Measurements from ENCODE around the gene BMAL2.

The BMAL2 gene

DNA sequence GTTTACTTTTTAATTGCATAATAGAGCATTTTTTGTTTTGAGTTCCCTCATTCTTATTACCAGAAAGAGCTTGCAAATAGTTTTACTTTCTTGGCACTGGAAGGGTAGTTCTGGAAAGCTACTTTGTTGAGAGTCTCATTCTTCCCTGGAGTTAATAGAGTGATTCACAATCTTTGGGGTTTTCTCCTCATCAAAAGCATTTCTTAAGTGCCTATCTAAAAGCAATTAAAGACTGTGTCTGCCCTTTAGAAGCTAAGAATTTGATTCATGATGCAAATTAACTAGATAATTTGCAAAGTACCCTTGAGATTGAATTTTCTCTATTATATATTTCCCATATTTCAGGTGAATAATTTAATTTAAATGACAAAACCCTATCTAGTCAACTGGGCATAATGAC is 8.1 kb upstream of the BMAL2 start:
- no peak for DNase-seq (ENCODE audit: low spot score)

DNA sequence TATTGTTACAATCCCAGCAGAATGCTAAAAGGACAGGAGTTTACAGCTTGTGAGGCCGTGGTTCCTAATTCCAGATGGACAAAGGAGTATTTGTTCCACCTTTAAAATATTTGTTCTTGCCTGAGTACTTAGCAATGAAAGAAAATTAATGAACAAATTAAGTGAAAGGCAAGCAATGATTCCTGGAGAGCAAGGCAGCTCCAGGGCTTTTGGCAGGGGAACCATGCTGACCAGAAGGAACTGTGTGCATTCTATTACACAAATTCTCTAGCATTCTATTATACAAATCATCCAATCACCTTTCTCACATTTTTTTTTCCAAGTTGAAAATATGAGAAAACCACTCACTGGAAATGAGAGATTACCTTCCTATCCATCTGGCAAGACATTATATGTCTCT is 1.8 kb upstream of the BMAL2 start:
- DNase-seq (ENCODE audit: low spot score) = no peak

DNA sequence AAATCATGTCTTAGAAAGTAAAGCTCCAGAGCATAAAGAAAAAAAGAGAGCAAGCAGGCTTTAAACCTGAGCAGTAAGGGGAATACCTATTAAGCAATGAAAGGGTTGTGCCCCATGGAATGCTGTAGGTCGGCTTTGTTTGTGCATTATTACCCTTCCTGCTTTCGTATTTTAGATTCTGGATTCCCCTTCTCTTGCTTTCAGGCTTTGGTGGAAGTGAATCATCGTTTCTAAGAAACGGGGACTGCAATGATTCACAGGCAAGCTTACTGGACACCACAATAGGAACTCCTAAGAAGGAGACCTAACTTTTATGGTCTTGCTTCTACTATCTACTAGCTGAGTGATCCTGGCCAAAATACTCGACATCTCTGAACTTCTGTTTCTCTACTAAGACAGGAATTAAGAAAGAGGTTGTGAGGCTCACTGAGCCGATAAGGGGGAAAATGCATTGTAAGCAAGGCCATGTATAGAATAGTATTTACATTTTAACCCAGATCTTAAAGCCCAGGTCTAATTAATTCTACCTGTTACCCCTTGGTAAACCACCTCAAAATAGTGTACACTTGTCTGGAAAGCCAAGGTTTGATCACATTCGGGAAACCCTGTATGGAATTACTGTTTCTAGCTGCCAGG is 1.2 kb upstream of the BMAL2 start:
- DNase-seq (ENCODE audit: low spot score) = no peak

DNA sequence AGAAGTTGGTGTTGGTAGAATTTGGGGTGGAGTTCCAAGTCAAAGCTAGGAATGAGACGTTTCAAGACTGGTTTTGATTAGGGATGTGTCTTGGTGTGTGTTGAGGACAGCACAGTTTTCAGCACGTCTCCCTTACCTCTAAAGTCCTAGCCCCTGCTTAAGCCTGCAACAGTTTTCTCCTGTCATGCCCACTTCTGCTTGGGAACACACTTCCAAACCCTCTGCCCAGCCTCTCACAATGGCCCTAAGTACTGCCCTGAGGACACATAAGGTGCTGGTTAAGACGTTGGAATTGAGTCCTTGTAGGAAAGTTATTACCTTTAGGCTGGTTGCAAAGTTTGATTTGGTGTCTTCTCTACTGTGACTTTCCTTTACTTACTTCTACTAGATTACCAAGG is 710 bp upstream of the BMAL2 start:
- DNase-seq (ENCODE audit: low spot score) = no peak

DNA sequence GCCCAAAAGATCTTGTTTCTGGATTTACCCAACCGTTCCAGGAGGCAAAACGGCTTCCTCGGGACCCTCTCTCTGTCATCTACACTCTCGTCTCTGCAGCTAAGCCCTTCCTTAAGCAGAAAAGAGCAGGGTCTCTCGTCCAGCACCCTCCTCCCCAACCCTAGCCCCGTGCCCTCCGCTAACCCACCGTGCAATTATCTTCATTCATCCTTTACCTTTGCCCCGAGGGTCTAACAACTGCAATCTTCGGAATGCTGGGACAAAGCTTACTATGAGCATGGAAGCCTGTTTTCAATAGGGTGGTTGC is 276 bp upstream of the BMAL2 start:
- no peak for DNase-seq (ENCODE audit: low spot score)

DNA sequence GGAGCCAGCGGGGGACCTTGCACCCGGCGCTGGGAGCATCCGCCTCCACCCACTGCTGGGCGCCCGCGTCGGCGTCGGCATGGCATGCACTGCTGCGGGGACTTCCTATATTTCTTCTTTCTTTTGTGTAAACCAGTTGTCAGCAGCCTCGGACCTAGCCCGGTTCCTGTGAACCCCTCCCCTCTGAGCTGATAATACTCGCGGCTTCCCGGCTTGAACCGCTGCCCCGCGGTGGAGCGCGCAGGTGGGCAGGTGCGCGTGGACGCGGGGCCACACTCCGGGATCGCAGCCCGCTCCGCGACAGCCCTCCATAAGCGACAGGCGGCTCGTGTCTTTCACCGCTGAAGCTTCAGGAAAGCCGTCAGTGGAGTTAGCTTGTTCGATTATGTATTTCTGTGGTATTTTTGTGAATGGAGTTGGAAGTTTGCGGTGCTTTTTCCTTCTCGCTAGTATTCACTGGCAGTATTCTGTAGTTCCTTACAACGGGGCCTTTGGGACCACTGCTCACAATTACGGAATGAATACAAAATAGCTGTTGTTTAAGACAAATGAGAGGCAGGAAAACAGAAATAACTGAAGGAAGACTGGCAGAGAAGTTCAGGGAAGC is 870 bp downstream of the BMAL2 start:
- DNase-seq (ENCODE audit: low spot score) = peak; percentile 67

DNA sequence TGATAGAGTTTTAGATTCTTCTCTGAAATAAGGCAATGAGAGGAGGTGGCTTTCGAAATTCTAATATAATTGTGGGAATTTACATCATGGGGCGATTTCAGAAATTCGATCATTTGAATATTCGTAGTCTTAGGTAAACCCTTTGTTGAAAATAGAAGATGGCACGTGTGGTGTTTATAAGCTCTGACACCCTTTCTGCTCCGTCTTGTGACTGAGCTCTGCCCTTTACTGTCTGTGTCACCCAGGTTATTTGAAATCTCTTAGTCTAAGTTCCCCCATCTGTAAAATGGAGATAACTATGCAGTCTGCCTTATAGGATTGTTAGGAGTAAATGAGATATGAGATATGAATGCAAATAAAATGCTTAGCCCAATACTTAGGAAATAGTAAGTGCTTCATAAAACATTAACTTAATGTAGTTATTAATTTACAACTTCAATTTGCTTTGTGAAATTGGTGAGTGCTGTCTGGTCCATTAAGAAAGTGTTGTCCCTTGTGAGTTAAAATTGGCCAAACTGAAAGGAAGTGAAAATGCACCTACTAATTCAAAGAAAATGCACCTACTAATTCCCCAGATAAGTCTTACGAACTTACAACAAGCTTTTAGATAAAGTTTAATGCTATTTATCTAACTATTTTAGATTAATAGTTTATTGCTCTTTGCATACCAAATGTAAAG is 1.5 kb downstream of the BMAL2 start:
- DNase-seq (ENCODE audit: low spot score) = no peak

DNA sequence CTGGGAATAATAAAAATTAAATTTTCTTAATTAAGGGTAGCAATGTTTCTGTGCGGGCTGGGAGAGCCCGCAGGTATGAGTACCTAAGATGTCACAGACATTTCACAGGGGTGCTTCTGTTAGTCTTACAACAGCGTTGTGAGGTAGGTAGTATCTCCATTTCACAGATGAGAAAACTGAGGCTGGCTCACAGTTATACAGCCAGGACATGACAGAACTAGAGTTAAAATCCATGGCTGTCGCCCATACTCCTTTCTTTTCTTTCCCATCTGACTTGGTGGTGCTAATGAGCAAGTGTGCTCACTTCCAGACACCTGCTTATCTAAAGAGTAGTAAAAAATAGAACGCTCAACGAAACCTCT is 2.1 kb downstream of the BMAL2 start:
- DNase-seq (ENCODE audit: low spot score) = no peak

DNA sequence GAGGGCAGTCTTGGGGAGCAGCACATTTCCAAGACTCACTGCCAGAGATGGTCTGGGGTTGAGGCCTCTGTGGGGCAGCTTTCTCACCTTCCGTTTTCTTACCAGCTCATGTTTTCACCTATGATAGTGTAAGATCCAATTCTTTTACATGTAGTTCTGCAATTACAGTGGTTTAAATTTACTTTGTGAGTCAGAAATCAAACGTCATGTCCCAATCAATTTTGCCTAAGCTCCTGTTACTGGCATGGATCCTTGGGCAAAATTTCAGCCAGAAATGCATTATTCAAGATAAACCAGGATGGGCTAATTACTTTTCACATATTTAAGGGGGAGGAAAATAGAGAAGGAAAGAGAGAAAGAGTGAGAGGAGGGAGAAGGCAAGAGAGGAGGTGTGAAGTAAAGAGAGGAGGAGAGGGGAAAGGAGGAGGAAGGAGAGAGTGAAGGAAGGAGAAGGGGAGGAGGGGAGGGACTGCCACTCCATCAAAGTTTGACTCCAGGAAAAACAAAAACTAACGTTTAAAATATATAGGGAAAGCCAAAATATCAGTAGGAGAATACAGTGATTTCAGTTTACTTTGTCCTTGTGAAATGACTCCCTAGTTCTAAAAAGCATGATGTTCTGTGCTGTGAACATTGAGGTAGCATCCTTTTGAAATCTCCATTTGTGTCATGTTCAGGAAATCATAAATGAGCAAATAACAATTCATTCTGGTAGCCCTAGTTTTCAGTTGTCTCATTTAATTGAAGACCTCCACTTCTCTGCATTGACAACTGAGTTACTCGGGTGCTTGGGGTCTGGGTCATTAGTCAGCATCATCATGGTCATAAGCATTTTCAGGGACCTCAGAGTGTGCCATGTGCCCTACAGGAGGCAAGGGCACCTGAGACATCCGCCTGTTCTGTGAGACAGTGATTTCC is 3.0 kb downstream of the BMAL2 start:
- no peak for DNase-seq (ENCODE audit: low spot score)

DNA sequence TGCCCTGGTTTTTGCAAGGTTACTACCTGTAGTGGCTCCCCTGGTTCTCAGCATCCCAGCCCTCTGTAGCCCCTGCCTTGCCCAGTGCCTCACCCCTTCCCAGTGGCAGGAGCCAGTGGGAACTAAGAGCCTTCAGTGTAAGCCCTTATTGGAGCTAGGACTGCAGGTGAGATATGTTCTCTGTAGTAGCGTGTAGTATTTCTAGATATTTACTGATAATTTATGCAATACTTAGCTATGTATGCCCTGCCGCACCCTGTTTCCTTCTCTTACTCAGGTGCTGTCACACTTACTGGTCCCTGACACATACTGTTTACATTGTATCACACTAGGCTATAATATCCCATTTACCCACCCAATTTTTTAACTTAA is 3.6 kb downstream of the BMAL2 start:
- DNase-seq (ENCODE audit: low spot score) = no peak

DNA sequence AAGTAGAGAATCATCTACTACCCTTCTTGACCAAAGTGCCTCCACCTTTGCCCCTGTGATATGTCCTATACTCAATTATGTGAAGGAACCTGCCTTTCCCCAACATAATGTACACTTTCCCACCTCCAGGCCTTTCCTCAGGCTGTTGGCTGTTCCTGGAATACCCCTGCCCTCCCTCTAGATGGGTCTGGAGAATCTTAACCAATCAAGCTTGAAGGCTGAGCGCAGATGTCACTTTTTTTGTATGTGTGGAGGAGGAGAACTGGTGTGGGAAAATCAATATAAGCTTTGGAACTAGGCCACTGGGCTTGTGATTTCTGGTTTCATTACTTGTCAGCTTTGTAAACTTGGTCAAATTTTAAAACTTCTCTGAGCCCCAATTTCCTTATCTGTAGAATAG is 4.7 kb downstream of the BMAL2 start:
- DNase-seq (ENCODE audit: low spot score) = no peak

DNA sequence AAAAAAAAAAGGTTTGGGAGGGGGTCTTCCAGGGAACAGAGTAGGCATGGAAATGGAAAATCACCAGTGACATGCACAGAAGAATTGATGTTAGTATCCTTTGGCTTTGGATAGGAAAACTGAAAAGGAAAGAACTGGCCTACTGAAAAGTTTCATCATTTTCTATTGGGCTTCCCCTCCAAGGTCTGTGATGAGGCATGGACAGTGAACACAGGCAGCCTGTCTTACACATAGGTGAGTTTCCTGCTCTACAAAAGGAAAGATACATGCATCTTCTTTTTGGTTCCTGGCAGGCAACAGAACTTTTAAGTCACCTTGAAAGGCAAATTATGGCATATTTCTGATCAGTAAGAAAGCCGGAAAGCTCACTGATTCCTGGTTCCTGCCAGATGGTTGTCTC is 5.8 kb downstream of the BMAL2 start:
- no peak for DNase-seq (ENCODE audit: low spot score)

DNA sequence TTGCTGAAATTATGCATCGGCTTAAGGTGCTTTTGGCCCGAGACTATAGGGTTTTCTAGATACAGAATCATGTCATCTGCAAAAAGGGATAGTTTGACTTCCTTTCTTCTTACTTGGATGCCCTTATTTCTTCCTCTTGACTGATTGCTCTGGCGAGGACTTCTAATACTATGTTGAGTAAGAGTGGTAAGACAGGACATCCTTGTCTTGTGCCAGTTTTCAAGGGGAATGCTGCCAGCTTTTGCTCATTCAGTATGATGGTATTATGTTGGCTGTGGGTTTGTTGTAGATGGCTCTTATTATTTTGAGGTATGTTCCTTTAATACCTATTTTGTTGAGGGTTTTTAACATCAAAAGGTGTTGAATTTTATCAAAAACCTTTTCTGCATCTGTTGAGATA is 8.3 kb downstream of the BMAL2 start:
- no peak for DNase-seq (ENCODE audit: low spot score)

DNA sequence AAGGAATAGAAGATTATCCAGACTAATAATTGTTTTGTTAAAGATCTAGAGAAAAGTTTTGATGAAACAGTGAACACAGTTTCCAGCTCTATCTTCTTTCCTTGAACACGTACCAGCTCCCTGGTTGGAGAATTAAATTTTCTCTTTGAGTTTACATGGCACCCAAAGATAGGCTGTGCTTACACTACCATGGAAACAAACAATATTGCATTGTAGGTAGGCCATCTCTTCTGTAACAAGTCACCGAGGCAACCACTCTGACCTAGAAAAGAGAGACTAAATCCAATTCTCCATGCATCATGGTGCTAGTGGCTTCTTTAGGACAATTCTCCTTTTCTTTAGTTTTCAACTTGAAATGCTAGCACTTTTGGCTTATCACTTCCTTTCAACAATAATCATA is 9.9 kb downstream of the BMAL2 start:
- DNase-seq (ENCODE audit: low spot score) = no peak

DNA sequence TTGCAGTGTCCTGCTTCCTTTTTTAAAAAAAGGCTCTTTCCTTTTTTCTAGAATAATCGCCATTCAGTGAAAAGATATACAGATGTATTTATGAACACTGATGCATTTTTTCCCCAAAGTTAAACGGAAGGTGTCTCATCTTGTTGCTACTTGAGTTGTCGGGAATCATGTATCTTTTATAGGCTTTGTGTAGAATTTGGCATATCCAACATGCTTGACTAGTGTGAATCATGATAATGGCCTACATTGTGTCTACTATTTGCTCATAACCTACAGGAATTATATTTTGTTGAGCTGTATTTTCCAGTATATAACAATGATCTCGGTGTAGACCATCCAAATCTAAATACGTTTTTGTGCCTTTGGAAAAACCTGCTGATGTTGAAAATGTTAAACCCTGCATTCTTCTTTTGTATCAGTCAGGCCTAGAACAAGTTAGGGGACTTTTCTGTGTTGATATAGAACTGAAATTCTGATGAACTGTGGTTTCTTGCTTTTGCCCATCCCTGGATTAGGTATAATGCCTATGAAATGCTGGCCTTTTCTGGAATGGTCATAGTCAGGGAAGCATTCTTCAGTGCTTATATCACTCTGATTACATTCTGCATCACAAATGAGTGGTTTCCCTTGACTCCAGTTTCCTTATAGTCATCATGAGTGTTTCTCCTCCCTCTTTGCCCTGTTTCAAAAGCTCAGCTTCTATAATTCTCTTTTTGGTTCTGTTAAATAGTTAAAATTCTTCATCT is 10.8 kb downstream of the BMAL2 start:
- DNase-seq (ENCODE audit: low spot score) = no peak

DNA sequence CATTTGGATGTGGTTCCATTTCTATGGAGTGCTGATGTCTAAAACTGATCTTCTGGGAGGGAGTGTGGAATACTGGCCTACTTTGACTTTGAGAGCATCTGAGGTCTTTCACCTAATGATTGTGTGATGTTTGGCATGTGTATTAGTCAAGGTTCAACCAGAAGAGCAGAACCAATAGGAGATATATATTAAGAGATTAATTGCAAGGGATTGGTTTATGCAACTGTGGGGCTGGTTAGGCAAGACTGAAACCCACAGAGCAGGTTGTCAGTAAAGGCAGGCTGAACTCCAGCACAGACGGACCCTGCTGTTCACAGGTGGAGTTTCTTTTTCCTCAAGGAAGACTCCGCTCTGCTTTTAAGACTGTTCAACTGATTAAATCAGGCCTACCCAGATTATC is 11.6 kb downstream of the BMAL2 start:
- DNase-seq (ENCODE audit: low spot score) = no peak

DNA sequence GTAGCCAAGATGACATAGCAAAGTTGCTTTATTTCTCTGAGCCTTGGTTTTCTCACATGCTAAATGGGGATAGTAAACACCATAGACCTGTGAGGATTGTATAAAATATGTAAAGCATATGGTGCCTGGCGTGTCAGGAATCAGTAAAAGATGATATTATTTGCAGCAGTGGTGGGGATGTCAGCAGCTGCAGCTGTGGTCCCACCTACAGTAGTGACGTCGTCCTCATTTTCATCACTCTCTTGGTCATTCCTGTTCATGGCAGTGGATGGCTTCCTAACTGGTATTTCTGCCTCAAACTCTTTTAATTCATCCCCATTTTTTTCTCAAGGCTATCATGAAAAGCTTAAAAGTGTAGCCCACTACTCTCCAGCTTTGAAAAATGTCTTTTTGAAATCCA is 12.1 kb downstream of the BMAL2 start:
- DNase-seq (ENCODE audit: low spot score) = no peak

DNA sequence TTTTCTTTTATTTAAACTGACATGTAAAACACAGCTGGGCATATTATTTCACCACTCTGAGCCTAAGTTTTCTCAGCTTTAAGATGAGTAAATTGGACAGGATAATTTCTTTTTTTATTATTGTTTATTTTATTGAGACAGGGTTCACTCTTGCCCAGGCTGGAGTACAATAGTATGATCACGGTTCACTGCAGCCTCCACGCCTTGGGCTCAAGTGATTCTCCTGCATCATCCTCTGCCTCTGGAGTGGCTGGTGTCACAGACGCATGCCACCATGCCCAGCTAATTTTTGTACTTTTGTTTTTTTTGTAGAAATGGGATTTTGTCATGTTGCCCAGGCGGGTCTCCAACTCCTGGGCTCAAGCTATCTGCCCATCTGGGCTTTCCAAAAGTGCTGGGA is 12.7 kb downstream of the BMAL2 start:
- no peak for DNase-seq (ENCODE audit: low spot score)

DNA sequence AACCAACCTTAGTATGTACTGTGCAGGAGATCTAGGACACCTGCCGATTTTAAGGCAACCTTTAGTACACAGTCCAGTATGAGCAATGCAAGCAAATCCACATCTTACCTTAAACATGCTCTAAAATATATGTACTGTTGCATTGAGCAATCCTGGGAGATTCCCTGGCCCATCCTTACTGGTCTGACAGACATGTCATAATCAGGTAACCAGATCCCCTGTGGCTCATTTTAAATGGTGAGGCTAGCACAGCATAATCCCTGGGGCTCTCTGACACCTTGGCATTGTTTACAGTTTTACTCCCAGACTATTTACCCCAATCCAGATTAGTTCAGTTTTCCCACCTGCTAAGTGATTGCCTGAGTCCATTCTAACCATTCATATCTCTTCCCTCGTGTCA is 15.1 kb downstream of the BMAL2 start:
- no peak for DNase-seq (ENCODE audit: low spot score)

DNA sequence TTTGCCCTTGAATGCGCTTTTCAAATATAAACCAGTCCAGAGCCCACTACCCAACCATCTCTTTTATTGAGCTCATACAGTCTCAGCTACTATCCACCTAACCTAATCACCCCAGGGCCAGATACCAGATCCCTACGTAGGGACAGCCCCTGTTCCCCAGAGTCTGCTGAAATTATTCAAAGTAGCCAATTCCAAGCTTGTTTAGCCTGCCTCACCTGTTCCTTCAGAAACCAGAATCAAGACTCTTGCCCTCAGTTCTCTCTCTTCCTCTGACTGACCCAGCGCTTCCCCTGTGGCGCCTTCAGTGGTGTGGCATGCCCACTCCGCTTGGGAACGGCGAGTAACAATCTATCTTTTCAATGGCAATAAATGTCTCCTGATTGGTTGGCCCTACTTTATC is 18.8 kb downstream of the BMAL2 start:
- no peak for DNase-seq (ENCODE audit: low spot score)

DNA sequence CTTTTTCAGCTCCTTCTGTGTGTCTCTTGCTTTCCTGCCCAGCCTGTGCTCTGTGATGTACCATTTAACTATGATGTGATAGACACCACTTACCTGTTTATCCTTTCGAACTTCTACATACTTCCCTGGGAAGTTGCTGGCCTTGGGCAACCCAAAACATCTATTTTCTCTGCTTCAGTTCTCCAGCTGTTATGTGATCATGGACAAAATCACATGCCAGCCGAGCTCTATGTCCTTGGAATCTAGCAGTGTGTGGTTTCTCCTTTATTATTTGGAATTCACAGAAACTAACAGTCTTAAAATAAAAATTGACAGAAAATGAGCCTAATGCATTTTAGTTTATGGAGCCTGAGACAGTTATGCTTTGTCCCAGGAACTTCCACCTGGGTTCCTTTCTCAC is 22.9 kb downstream of the BMAL2 start:
- no peak for DNase-seq (ENCODE audit: low spot score)

DNA sequence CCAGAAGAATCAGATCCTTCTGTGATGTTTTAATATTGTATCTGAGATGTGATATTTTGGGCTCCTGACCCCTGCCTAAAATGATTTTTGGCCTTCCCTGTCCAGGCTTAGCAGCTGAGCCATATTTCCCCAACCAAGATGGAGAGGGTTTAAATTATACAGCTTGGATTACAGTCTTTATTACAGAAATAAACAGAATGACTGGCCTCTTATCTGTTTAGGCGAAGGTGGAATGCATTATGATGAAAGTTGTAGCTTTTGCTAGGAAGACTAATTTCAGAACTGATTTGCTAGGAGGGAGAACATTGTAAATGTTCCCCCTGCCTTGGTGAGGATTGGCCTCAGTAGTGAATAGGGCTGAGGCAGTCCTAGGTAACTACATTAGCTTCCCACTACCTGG is 23.3 kb downstream of the BMAL2 start:
- no peak for DNase-seq (ENCODE audit: low spot score)

All from ecto neural progenitor cell (in vitro differentiated cells).